HG02938 (cell line): Measurements from ENCODE around the gene NCBP3.

Source experiments
- ATAC-seq: cut with Tn5 transposase; IDR thresholded peaks from one replicate; pipeline ENCODE4 v1.9.1; 2021; ENCODE audit warnings: mild to moderate bottlenecking, moderate library complexity; ENCODE audit not compliant: unreplicated experiment

The NCBP3 gene

DNA sequence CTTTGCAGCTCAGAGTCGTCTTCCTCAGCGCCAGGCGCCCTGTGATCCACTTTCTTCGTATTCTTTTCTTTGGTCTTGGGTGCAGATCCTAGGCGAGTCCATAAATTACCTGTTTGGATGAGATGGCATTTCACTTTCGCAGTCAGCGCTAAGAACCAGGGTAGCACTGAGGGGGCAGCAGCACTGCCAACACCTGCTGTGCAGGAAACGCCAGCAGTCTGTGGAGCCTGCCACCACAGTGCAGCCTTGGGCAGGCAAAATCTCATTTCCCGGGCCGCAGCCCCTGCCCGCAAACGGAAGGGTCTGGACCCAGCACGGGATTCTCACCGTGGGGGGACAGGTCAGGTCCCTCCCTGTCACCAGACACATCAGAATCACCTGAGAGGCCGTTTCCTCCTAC, 32.9 kb downstream of the NCBP3 start:
- no peak for ATAC-seq

DNA sequence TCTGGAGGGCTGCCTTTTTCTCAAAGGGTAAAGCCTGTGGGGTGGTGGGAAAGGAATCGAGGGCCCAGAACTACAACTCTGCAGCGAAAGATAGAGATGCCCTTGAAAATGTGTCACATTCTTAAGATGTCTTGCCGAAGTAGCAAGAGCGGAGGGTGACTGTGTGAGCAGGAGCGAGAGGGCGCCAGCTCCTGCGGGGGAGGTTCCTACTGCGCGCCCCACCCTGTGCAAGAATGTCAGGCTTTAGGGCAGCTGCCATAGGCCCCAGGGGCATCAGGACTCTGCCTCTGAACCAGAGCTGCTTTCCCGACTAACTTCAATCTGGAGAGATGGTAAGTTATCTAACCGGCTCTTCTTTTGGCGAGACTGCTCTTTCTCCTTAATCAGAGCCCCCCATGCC, 33.3 kb downstream of the NCBP3 start:
- ATAC-seq: no peak

DNA sequence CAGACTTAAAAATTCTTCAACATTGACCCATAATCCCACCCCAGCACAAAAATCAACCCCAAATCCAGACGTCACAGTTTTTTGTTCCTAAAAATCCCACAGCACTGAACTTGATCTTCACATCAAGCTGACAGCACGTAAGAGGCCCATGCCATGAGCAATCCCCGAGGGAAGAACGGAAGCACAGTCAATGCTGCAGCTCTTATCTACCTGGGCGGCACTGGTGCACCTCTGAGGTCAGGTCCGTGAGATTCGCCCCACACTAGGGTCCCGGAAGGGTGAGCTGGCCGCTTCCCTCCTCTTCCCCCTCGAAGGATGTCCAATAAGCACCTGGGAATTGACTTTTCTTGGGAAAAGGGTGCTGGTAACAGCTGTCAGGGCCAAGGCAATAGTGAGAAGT, 33.8 kb downstream of the NCBP3 start:
- ATAC-seq: no peak

DNA sequence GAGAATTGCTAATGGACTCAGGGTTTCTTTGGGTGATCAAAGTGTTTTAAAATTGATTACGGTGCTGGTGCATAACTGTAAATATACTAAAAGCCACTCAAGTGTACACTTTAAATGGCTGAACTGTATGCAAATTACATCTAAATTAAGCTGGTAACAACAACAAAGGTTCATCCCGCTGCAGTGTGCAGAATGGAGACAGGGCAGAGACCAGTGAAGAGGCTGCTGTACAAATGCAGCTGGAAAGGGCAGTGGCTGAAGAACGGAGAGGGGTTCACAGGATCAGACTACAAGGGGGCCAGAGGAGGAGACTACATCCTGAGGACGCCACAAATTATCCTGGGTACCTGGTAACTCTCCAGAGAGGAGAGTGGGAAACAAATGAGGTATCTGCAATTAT, 36.0 kb downstream of the NCBP3 start:
- no peak for ATAC-seq

DNA sequence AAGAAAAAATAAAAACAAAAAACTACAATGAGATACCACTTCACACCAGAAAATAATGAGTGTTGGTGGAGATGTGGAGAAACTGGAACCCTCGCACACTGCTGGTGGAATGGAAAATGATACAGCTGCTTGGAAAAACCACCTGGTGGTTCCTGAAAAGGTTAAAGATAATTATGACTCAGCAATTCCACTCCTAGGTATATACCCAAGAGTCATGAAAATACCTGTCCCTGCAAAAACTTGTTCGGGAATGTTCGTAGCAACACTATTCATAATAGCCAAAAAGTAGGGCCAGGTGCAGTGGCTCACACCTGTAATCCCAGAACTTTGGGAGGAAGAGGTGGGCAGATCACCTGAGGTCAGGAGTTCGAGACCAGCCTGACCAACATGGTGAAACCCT, 36.9 kb downstream of the NCBP3 start:
- ATAC-seq: no peak

DNA sequence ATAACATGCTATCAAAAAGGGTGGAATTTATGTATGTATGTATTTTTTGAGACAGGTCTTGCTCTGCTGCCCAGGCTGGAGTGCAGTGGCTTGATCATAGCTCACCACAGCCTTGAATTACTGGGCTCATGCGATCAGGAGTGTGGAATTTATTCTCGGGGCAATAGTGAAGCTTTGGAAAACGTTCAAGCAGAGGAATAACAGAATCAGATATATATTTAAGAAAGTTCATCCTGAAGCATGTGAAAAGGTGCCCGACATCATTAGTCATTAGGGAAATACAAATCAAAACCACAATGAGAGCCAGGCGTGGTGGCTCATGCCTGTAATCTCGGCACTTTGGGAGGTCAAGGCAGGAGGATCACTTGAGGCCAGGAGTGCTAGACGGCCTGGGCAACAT, 37.3 kb downstream of the NCBP3 start:
- ATAC-seq: no peak

DNA sequence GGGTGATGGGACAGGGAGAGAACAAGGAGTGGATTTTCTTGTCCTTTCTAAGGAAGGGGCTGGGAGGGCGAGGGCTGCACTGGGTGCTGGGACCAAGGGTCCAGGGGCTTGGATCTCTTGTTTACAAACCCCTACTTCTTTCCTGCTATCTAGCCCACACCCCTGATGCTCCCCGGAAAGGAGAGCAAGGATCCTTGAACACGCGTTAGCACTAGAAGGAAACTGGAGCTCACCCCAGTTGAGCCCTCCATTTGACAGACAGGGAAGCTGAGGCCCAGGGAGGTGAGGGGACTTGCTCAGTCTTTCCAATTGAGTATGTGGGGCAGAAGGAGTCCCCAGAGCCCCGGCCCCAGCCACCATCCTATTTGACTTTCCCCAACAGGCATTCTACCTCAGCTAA, 40.5 kb downstream of the NCBP3 start:
- no peak for ATAC-seq

DNA sequence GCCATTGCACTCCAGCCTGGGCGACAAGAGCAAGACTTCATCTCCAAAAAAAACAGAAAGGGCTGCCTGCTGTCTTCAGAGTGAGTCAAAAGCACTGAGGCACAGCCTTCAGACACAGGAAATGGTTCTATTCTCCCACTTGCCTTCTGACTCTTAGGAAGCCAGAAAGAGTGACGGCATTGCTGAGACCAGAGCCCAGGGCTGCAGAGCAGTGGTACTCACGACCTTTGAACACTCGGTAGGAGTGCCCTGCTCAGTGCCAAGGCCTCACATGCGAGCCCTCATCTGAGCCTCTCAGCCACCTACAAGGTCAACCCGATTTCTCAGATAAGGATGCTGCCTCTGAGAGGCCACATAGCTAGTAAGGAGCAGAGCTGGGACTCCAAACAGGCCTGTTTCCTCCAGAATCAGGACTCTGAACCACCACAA, 41.5 kb downstream of the NCBP3 start:
- no peak for ATAC-seq

DNA sequence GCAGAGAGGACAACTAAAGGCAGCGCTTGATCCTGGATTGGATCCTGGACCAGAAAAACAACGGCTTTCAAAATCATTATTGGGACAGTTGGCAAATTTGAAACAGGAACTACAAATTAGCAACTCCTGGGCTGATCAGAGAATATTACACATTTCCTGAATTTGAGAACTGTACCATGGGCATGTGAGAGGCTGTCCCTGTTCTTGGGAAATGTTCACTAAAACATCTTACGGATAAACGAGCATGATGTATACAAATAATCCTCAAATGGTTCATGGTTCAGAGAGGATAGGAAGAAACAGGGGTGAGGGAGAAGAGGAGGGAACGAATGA, 42.8 kb downstream of the NCBP3 start:
- ATAC-seq: no peak

DNA sequence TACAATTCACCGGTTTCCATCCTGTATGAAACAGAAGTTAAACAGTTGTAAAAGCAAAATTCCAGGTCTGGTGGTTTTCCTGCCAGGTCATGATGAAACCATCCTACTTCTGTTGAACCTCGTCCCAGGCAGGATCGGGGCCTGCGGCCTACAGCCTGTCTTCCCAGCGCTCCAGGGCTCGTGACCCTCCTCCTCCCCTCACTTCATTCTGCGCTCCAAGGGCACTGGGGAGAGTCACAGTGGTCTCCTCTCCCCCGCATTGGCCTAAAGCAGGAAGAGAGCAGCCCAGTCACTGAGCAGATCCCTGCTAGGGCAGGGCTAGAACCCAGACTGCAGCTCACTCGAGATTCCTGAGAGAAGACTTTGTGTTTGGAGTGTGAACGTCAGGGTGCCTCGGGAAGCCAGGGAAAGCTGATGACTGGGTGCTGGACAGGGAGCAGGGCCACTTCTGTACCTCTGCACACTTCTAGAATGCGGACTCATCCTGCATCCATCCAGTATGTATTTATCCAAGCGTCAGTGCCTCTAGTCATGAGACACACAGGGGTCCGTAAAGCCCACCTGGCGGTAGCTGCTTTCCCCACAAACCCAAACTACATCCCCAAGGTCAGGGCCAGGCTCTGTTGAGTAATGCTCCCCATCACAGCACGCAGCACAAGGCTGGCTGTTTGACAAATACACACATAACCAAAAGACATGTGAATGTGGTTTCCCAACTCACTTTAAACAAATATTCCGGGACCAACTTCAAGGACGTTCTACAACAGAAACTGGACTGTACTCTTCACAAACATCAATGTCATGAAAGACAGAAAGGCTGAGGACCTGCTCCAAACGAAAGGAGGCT, 43.4 kb downstream of the NCBP3 start:
- ATAC-seq: no peak

DNA sequence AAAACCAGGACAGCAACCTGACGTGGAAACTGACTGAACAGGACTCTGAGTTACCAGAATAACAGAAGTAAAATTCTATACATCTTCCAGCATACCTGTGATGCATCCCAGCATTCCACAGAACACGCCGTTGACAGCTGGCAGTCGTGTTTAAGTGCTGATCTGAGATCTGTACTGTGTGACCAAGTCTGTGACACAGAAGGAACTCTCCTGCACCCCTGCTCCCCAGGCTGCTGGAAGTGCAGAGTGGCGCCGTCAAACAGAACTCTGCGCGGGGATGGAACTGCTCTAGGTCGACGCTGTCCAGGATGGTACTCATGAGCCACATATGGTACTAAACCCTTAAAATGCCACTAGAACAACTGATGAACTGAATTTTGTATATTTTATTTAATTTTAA, 44.3 kb downstream of the NCBP3 start:
- no peak for ATAC-seq

DNA sequence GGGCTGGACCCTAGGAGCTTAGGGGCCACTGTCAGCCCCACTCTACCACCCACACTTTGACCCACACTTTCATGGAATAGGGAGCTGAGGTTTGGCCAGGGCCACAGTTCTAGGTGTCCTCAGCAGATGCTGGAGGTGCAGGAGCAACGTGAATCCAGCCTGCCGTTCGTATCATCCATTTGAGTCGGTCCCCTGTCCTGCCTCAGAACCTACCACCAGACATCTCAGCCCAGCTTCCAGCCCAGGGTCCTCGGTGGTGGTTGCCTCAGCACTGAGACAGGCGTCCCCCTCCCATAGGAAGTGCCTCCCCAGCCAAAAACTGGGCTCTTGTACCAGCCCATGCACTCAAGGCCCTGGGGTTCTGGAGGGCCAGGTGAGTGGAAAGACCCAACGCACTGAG, 44.7 kb downstream of the NCBP3 start:
- ATAC-seq: no peak

DNA sequence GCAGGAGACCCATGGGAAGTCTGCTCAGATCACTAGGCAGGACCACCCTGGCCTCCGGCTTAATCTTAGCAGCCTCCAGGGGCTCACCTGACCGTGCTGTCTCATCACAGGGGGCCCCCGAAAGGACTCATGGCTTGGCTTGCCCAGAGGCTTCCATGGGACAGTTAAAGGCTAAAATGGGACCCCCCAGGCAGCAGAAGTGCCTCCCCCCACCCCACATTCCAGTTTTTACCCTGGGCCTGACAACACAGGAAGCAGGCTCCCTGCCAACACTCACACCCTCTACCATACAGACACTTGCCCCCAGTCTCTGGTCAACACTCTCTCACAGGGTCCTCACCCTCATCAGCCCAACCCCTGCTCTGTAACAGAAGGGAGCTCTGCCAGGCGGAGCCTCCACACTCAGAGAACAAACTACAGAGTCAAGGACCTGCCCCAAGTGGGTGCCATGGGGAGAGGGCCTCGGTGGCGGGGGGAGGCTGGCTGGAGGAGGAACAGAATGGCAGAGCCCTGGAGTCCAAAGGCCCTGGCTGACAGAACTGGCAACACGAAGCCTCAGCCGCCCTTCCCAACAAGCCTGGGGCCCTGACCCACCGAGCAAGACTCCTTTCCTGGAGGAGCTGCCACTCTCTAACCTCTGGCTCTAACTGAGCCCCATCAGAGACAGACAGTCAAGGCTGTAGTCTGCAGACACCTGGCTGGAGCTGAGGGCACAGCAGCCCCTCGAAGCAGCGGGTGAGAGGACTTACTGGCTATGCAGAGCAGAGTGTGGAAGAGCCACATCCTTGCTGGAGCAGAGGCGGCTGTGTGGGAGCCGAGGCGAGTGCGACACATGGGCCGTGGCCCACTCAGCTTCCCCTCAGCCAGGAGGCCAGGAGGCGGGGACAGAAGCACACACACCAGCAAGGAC, 45.4 kb downstream of the NCBP3 start, which contains the start of gene ITGAE:
Gene ITGAE, minus strand, starts transcription at position 827 of the 910 bp plus-strand sequence. Its CDS starts 44 bp downstream, at position 783.
- ATAC-seq: no peak

DNA sequence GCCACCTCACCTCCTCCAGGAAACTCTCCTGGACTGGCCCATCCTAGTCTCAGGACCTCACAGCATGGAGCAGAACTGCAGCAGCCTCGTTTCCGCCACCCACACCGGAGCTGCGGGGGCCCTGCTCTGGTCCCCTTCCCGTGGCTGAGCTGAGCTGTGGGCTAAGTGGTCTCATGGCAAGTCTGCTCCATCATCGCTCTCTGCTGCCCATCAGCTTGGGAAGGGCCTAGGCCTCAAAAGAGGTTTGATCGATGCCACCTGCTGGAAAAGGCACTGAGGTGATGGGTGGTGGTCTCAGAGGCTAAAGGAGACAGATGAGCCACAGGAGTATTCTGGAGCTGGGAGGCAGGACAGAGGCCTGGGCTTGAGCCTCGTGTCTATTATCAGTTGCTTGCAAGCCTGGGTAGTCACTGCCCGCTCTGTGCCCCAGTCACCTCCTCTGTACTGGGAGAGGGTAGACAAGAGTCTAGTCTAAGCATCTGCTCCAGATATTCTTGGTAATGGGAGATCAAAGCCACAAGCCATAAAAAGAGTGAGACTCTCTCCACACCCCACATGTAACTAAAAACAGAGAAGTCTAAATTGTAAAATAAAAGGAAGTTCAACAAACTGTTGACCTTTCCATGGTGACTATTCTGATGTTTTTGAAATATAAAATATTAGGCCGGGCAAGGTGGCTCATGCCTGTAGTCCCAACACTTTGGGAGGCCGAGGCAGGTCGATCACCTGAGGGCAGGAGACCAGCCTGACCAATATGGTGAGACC, 46.7 kb downstream of the NCBP3 start:
- ATAC-seq: no peak

DNA sequence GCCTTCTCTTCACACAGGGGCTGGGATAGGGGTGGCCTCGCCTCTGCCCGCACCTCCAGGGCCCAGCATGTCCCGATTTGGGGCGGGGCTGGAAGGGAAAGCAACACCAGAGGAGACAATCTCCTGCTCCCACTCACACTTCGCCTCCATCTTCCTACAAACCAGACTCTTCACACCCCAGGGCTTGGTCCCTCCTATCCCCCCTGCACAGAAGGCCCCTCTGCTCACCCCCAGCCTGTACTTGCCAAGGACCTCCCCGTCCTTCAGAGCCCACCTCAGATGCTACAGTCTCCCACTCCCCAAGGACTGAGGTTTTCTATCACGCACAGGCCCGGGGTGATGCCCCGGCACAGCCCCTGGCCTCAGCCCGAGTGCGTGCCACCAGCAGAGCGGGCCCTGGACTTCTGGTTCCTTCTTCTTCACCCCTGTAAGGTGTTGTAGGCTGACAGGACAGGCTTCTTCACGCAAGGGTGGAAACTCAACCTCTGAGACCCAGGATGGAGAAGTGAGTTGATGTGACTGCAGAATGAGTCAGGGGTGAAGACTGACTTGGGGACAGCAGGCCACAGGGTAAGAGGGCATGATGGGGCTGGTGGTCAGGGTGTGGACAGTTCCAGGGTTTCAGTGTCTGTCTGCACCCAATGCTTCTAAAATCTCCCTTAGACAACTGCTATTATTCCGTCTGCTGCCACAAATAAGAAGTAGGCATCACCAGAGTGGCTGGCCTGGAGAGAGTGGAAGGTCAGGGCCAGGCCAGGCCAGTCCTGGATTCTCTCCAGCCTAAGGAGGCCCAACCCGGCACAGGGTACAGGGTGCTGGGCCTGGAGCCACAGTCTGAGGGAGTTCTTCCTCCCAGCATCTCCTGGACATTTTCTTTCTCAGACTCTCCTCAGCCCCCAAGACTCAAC, 47.5 kb downstream of the NCBP3 start:
- ATAC-seq: no peak

DNA sequence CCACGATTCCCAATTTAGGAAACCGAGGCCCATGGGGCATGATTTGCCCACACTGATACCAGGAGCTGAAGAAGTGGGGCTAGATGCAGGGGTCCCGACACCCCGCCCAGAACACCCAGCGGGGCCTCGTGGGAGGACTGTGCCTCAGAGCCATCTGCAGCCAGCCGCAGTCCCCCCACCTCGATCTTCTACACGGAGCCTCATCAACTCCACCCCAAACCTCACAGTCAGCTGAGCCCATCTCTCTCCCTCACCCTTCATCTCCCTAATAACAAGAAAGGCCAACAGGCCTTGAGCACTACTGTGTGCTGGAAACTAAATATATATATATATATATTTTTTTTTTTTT, 49.2 kb downstream of the NCBP3 start:
- peak; percentile 28 for ATAC-seq

DNA sequence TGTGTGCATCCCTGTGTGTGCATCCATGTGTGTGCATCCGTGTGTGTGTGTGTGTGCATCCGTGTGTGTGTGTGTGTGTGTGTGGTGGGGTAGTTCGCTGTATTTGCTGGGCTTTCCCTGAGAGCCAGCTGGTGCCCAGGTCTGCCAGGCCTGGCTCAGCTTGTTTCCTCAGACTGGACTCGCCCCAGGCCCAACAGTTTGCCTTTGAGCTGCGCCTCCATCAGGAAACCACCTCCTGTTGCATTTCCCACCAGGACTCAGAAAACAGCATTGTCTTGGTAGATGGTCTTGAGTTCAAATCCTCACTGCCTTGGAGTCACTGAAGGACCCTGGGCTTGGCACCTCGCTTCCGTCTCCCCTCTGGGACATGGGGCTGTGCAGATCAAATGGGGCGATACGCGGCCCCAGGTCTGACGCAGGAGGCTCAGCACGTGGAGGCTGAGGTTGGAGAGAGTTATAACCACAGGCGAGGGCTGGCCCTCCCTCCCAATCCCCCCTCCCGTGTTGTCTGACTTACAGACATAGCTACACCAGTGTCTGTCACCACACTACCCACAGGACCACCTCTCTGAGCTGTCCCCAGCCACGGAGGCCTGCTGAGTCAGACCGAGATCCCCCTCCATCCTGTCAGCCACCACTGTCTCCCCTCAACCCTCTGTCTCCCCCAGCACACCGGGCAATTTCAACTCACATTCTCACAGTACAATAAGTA, 49.8 kb downstream of the NCBP3 start:
- peak; percentile 87 for ATAC-seq

DNA sequence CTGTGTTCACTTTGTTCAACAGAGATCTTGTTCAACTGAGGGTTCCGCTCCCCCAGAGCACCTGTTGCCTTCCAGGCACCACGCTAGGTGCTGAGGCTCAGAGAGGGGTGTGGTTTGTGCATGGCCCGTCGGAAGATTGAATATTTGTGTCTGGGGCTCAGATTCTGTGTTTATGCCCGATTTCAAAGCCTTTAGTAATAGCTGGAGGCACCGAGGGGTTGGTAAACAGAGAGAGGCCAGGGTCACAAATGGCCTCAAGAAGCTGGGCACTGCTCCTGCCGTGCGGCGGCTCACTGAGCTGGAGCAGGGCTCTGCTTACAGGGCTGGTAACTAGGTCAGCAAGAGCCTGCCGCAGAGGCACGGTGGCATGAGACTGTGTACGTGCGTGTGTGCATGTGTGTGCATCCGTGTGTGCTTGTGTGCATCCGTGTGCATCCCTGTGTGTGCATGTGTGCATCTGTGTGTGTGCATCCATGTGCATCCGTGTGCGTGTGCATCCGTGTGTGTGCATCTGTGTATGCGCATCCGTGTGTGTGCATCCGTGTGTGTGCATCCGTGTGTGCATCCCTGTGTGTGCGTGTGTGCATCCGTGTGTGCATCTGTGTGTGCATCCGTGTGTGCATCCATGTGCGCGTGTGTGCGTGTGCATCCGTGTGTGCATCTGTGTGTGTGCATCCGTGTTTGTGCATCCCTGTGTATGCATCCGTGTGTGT, 50.5 kb downstream of the NCBP3 start:
- ATAC-seq: no peak
